Glutamatergic neuron (in vitro differentiated cells): ENCODE data around the gene GTPBP4. TPM values are rescaled to one million over a fixed set of nuclear protein-coding genes. Genes with fewer than 3 reads are reported as not detected.
"Not testable (repeated sequence)": the region's sequence is repeated elsewhere in the genome, so short reads cannot be mapped to it uniquely, and the experiment has no call there.

Experiments
- DNase-seq: peaks from one replicate; pipeline ENCODE4 v3.0.0; 2022
- H3K27ac Mint-ChIP-seq: one replicate; pipeline ENCODE4 v1.8.0; 2020; ENCODE audit warnings: mild to moderate bottlenecking, mixed read lengths, inconsistent platforms; ENCODE audit not compliant: unreplicated experiment
- H3K27me3 Mint-ChIP-seq: one replicate; pipeline ENCODE4 v1.8.0; 2020; ENCODE audit warnings: mild to moderate bottlenecking, moderate library complexity, mixed read lengths, inconsistent platforms; ENCODE audit not compliant: unreplicated experiment
- H3K36me3 Mint-ChIP-seq: one replicate; pipeline ENCODE4 v1.8.0; 2020; ENCODE audit warnings: mild to moderate bottlenecking, mixed read lengths, inconsistent platforms; ENCODE audit not compliant: unreplicated experiment
- H3K4me1 Mint-ChIP-seq: one replicate; pipeline ENCODE4 v1.8.0; 2020; ENCODE audit warnings: mild to moderate bottlenecking, low read depth, mixed read lengths, inconsistent platforms; ENCODE audit not compliant: unreplicated experiment
- H3K4me3 Mint-ChIP-seq: one replicate; pipeline ENCODE4 v1.8.0; 2020; ENCODE audit warnings: mild to moderate bottlenecking, mixed read lengths, inconsistent platforms; ENCODE audit not compliant: unreplicated experiment
- H3K9me3 Mint-ChIP-seq: one replicate; pipeline ENCODE4 v1.8.0; 2020; ENCODE audit warnings: mild to moderate bottlenecking, moderate library complexity, mixed read lengths, inconsistent platforms; ENCODE audit not compliant: unreplicated experiment
- total RNA-seq: library from RNA; stranded (reverse); fragmentation: NEBNext Ultra II Directional; extraction: Animal tissue kit (Norgen Biotek cat#: 25700); gene quantifications from one replicate; pipeline ENCODE4 v1.2.1, GENCODE V29; 2021; ENCODE audit not compliant: unreplicated experiment
- TF ChIP-seq, protein P1 (sequence below): fragments of 200-600 bp; sonication (generic); IDR thresholded peaks from one replicate; pipeline ENCODE4 v1.5.0; 2021; ENCODE audit not compliant: partially characterized antibody, unreplicated experiment

GTPBP4 gene
- total RNA-seq, 1 donor from 2014 or later, result 45.4 TPM

DNA sequence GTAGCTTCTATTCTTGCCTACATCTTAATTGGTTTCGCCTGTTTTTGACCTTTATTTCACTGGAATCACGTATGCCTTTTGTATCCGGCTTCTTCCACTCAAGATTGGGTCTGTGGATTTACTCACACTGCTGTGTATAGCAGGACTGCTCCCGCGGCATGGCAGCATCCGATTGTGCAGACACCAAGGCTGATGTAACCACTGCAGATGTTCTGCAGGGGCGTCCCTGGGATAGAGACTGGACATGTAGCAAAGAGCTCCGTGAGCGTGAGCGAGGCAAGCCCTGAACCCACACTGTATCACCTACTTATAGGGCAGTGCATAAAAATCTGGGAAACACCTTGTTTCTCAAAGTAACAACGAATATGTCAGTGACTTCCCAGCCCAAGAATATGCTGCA is 48.9 kb downstream of the GTPBP4 start:
- Mint-ChIP-seq H3K36me3 (no peaks in the 10 kb centered on the region), H3K4me3 (no peak overlapping the region), H3K9me3 (peaks cover 2% of the 10 kb centered on the region), H3K27me3 (peaks cover 5% of the 10 kb centered on the region), H3K4me1 (peaks cover 10% of the 10 kb centered on the region), H3K27ac (peak overlapping the region; percentile 86)
- DNase-seq, result no peak
- TF ChIP-seq, protein P1, sequence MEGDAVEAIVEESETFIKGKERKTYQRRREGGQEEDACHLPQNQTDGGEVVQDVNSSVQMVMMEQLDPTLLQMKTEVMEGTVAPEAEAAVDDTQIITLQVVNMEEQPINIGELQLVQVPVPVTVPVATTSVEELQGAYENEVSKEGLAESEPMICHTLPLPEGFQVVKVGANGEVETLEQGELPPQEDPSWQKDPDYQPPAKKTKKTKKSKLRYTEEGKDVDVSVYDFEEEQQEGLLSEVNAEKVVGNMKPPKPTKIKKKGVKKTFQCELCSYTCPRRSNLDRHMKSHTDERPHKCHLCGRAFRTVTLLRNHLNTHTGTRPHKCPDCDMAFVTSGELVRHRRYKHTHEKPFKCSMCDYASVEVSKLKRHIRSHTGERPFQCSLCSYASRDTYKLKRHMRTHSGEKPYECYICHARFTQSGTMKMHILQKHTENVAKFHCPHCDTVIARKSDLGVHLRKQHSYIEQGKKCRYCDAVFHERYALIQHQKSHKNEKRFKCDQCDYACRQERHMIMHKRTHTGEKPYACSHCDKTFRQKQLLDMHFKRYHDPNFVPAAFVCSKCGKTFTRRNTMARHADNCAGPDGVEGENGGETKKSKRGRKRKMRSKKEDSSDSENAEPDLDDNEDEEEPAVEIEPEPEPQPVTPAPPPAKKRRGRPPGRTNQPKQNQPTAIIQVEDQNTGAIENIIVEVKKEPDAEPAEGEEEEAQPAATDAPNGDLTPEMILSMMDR, result no peak

DNA sequence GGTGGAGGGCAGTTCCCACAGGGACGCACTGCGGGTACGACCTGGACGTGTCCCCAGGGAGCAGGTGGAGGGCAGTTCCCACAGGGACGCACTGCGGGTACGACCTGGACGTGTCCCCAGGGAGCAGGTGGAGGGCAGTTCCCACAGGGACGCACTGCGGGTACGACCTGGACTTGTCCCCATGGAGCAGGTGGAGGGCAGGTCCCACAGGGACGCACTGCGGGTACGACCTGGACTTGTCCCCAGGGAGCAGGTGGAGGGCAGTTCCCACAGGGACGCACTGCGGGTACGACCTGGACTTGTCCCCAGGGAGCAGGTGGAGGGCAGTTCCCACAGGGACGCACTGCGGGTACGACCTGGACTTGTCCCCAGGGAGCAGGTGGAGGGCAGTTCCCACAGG is 50.5 kb downstream of the GTPBP4 start:
- H3K27me3 Mint-ChIP-seq, H3K4me3 Mint-ChIP-seq, H3K9me3 Mint-ChIP-seq, H3K27ac Mint-ChIP-seq, DNase-seq, H3K36me3 Mint-ChIP-seq: not testable (repeated sequence)
- peaks cover 13% of the 10 kb centered on the region for H3K4me1 Mint-ChIP-seq

DNA sequence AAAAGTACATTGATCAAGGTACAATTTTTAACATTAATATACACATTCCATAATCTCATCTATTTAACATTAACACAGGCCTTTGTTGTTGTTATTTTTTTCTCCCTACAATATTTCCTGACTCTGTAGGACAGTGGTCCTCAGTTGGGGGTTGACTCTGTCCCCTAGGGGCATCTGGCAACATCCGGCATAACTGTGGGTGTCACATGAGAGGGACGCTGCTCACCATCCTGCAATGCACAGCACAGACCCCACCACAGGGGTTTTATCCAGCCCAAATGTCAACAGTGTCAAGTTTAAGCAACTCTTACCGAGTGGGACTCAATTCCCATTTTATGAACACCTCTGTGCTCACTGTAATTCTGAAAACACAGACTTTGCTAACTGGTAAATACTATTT is 51.9 kb downstream of the GTPBP4 start:
- no peaks in the 10 kb centered on the region for H3K36me3 Mint-ChIP-seq
- TF ChIP-seq, protein P1, result no peak
- DNase-seq, result no peak
- H3K4me1 Mint-ChIP-seq, result peaks cover 25% of the 10 kb centered on the region
- peaks cover 2% of the 10 kb centered on the region for H3K9me3 Mint-ChIP-seq
- H3K27ac Mint-ChIP-seq, result no peak overlapping the region
- H3K27me3 Mint-ChIP-seq, result peaks cover 5% of the 10 kb centered on the region
- H3K4me3 Mint-ChIP-seq, result no peak overlapping the region

DNA sequence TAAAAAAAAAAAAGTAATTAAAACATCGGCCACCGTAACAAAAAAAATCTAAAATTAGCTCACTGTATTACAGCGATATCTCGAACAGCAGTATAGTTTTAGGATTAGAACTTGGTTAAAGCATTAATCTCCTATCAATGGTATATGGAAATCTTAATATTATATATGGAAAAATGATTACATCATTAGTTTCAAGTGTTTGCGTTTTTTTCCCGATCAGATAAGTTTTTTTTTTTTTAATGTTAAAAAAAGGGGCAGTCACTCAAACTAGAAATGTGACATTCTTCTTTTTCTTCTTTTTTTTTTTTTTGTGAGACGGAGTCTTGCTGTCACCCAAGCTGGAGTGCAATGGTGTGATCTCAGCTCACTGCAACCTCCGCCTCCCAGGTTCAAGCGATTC is 53.3 kb downstream of the GTPBP4 start:
- TF ChIP-seq, protein P1, result no peak
- H3K27ac Mint-ChIP-seq, result no peak overlapping the region
- H3K4me3 Mint-ChIP-seq, result no peak overlapping the region
- peaks cover 5% of the 10 kb centered on the region for H3K27me3 Mint-ChIP-seq
- H3K9me3 Mint-ChIP-seq, result peaks cover 2% of the 10 kb centered on the region
- H3K36me3 Mint-ChIP-seq, result no peaks in the 10 kb centered on the region
- no peak for DNase-seq
- H3K4me1 Mint-ChIP-seq, result peaks cover 27% of the 10 kb centered on the region

DNA sequence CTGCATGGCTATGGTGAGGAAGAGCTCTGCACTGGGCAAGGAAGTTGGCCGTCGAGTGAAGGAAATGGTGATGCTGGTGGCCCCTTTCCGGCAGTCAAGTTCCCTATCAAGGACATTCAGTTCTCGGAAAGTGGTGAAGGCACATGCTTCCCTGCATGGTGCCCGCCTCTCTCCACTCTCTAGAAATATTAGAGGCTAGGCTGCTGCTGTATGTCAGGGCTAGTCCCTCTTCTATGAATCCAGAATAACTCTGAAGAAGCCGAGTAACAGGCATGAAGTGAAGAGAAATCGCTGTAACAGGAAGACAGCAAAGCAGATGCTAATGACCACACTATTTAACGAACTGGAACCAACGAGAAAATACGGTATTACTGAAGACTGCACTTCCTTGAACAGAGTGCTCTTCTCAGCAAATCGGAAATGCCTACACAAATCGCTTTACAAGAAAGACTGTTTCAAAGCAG is 55.3 kb downstream of the GTPBP4 start:
- TF ChIP-seq, protein P1, result no peak
- peaks cover 24% of the 10 kb centered on the region for H3K4me1 Mint-ChIP-seq
- peak overlapping the region; percentile 78 for H3K4me3 Mint-ChIP-seq
- no peak for DNase-seq
- H3K27ac Mint-ChIP-seq, result peak overlapping the region; percentile 25
- peaks cover 4% of the 10 kb centered on the region for H3K27me3 Mint-ChIP-seq
- peaks cover 8% of the 10 kb centered on the region for H3K9me3 Mint-ChIP-seq
- H3K36me3 Mint-ChIP-seq, result peaks cover 4% of the 10 kb centered on the region
